Endothelial cell of umbilical vein (primary cell): ENCODE data around the gene RMRP. TPM values are rescaled to one million over a fixed set of nuclear protein-coding genes. Genes with fewer than 3 reads are reported as not detected.
A peak's percentile ranks its signal among the peaks of the same experiment; 100 is the strongest.

ENCODE experiments used
- BruUV-seq: library from RNA; stranded (reverse); fragments of 400-500 nt; replicated peaks from 2 replicates; lab custom pipeline; 2021; lab: Mats Ljungman, UMichigan
- CTCF ChIA-PET: fragments of 300-600, 350-600 bp; sonication (Branson Sonifier 250); formaldehyde crosslinking; loops from one replicate; lab custom pipeline; 2021; ENCODE audit warnings: antibody characterized with exemption, inconsistent platforms; lab: Charles Lee
- POLR2A ChIA-PET: fragments of 300-600, 350-600 bp; sonication (Branson Sonifier 250); formaldehyde crosslinking; loops from one replicate; lab custom pipeline; 2021; ENCODE audit warnings: antibody characterized with exemption, inconsistent platforms; lab: Charles Lee
- DNase-seq: peaks from one replicate; pipeline ENCODE4 v3.0.0-alpha.2; 2011; ENCODE audit warnings: low read depth, low spot score
- FAIRE-seq: peaks from 2 replicates; lab custom pipeline; 2011; peaks lifted over from hg19 to GRCh38; lab: Jason Lieb, UNC
- H2AFZ ChIP-seq: 2 replicates; pipeline ENCODE4 v1.6.0; 2012; ENCODE audit warnings: low read depth, low read length, control low read depth, inconsistent platforms
- H3K27ac ChIP-seq: 2 replicates; pipeline ENCODE4 v1.5.1; 2011; ENCODE audit warnings: low read depth, mild to moderate bottlenecking, control low read depth, low read length, moderate library complexity; ENCODE audit not compliant: insufficient read depth
- H3K27me3 ChIP-seq, 2 experiments: 2 replicates each; pipeline versions ENCODE4 v1.6.0 to v1.6.1; 2011; ENCODE audit warnings: low read length in 2 of 2, mixed read lengths in 1 of 2; ENCODE audit not compliant: control insufficient read depth in 2 of 2, insufficient read depth in 2 of 2
- H3K36me3 ChIP-seq, 2 experiments: 2 replicates in 1 of 2; 3 replicates in 1 of 2; pipeline ENCODE4 v1.5.1; 2011; ENCODE audit warnings: low read length in 2 of 2, mild to moderate bottlenecking in 1 of 2, moderate library complexity in 1 of 2; ENCODE audit not compliant: control insufficient read depth in 2 of 2, insufficient read depth in 2 of 2; ENCODE audit errors: extremely low read depth in 1 of 2
- H3K4me1 ChIP-seq: 3 replicates; pipeline ENCODE4 v1.5.1; 2011; ENCODE audit warnings: mild to moderate bottlenecking, low read length; ENCODE audit not compliant: control insufficient read depth, insufficient read depth; ENCODE audit errors: extremely low read depth
- H3K4me2 ChIP-seq: 2 replicates; pipeline ENCODE4 v1.6.1; 2011; ENCODE audit warnings: low read length, control low read depth, mixed read lengths; ENCODE audit not compliant: insufficient read depth
- H3K4me3 ChIP-seq, 3 experiments: fragments of 200-600 bp in 1 of 3; sonication (generic), shearing (Covaris generic) in 1 of 3; replicated peaks in 1 of 3; 2 replicates each; pipeline ENCODE4 v1.5.1; 2011 to 2016; ENCODE audit warnings: control low read depth in 3 of 3, low read length in 3 of 3, mild to moderate bottlenecking in 2 of 3, inconsistent platforms in 1 of 3, low read depth in 1 of 3, moderate library complexity in 1 of 3; ENCODE audit not compliant: insufficient read depth in 1 of 3
- H3K79me2 ChIP-seq: 2 replicates; pipeline ENCODE4 v1.6.0; 2012; ENCODE audit warnings: low read length, inconsistent platforms; ENCODE audit not compliant: control insufficient read depth, insufficient read depth
- H3K9ac ChIP-seq: replicated peaks from 2 replicates; pipeline ENCODE3; 2011; ENCODE audit warnings: low read length, control low read depth; ENCODE audit not compliant: insufficient read depth; ENCODE audit errors: extremely low read depth
- H3K9me1 ChIP-seq: replicated peaks from 3 replicates; pipeline ENCODE4 v1.6.0; 2011; ENCODE audit warnings: mild to moderate bottlenecking, low read length; ENCODE audit not compliant: control insufficient read depth, insufficient read depth; ENCODE audit errors: extremely low read depth
- H3K9me3 ChIP-seq: replicated peaks from 2 replicates; pipeline ENCODE4 v1.5.1; 2012; ENCODE audit warnings: low read length, inconsistent platforms; ENCODE audit not compliant: control insufficient read depth, insufficient read depth
- H4K20me1 ChIP-seq: replicated peaks from 2 replicates; pipeline ENCODE3; 2011; ENCODE audit warnings: mild to moderate bottlenecking, low read length; ENCODE audit not compliant: control insufficient read depth, insufficient read depth; ENCODE audit errors: extremely low read depth
- JUN ChIP-seq: IDR thresholded peaks from 2 replicates; pipeline ENCODE4 v1.6.1; 2011; ENCODE audit warnings: borderline replicate concordance, low read depth; ENCODE audit not compliant: insufficient read length, insufficient read depth
- MAX ChIP-seq: IDR thresholded peaks from 2 replicates; pipeline ENCODE4 v1.6.1; 2011; ENCODE audit not compliant: insufficient read depth, insufficient read length
- MYC ChIP-seq: IDR thresholded peaks from one replicate; pipeline ENCODE4 v1.6.1; 2011; ENCODE audit warnings: mild to moderate bottlenecking, low read depth, low read length
- POLR2A ChIP-seq: IDR thresholded peaks from 2 replicates; pipeline ENCODE4 v1.6.1; 2012; ENCODE audit warnings: low read depth, mild to moderate bottlenecking, control low read depth, low read length
- dilution Hi-C: fragments of 300-500 bp; cut with MboI; formaldehyde crosslinking; loops from one replicate; pipeline ENCODE4 v1.15.0; 2019; ENCODE audit warnings: low sequenced_read_pairs; ENCODE audit not compliant: extremely low pct_ligation_motif_present
- intact Hi-C: fragments of 100-400 bp; cut with micrococcal nuclease; formaldehyde crosslinking; loops from one replicate; pipeline ENCODE4 v1.10.0; 2022
- polyA plus RNA-seq, 4 experiments: library from polyadenylated mRNA; depleted of rRNA in 3 of 4; stranded (reverse) in 3 of 4; unstranded in 1 of 4; fragments of >200 nt; gene quantifications; 2 replicates each; pipeline versions ENCODE4 v1.2.1 to v1.2.3, GENCODE V29; 2011 to 2012; ENCODE audit warnings: missing spikeins in 1 of 4
- total RNA-seq: library from RNA; stranded (reverse); gene quantifications from 2 replicates; pipeline ENCODE4 v1.2.3, GENCODE V29; 2021

Gene RMRP
- total and polyA plus RNA-seq, 2 donors (not counting 3 experiments of a cell fraction or from before 2014, with no cell fraction given): 19,118 TPM; not detected in 1

DNA sequence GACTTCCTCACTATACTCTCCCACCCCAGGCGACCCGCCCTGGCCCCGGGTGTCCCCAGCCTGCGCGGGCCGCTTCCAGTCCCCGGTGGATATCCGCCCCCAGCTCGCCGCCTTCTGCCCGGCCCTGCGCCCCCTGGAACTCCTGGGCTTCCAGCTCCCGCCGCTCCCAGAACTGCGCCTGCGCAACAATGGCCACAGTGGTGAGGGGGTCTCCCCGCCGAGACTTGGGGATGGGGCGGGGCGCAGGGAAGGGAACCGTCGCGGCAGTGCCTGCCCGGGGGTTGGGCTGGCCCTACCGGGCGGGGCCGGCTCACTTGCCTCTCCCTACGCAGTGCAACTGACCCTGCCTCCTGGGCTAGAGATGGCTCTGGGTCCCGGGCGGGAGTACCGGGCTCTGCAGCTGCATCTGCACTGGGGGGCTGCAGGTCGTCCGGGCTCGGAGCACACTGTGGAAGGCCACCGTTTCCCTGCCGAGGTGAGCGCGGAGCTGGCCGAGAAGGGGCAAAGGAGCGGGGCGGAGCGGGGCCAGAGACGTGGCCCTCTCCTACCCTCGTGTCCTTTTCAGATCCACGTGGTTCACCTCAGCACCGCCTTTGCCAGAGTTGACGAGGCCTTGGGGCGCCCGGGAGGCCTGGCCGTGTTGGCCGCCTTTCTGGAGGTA is 18.0 kb upstream of the RMRP start:
- CTCF ChIA-PET: interaction anchor here (0.9 to 2.3 kb wide), 9 partner anchors 9 to 72 kb away, joined by 3 to 15 read pairs (median 4); partner anchors contain the start of genes ARHGEF39, CCDC107, RMRP and TPM2
- Histone ChIP-seq H3K79me2 (no peaks in the 10 kb centered on the region), H3K4me1 (peaks cover 5% of the 10 kb centered on the region), H3K9me3 (no peaks in the 10 kb centered on the region), H4K20me1 (no peaks in the 10 kb centered on the region), H3K9ac (peak overlapping the region; percentile 46), H3K4me2 (peak overlapping the region; percentile 61), H3K27me3 (peaks cover 3 to 11% of the 10 kb centered on the region in 2 experiments), H3K27ac (no peak overlapping the region), H3K36me3 (no peaks in the 10 kb centered on the region), H3K9me1 (no peaks in the 10 kb centered on the region), H2AFZ (peak overlapping the region; percentile 96), H3K4me3 (peak overlapping the region; percentile 34 to 43 (median 40))
- intact Hi-C loops: no loop called here
- TF ChIP-seq MAX: peak; percentile 48
- no peak for TF ChIP-seq MYC
- peak; percentile 42 for DNase-seq
- FAIRE-seq: no peak
- BruUV-seq: no TSS peak
- dilution Hi-C loops: no loop called here
- POLR2A ChIA-PET: interaction anchor here (0.6 kb wide), 1 partner anchor 15 kb away, joined by 5 read pairs; no protein-coding TSS in a partner anchor

- Histone ChIP-seq H3K4me2 (peak overlapping the region; percentile 61), H3K79me2 (no peaks in the 10 kb centered on the region), H2AFZ (peak overlapping the region; percentile 96), H3K9ac (no peak overlapping the region), H3K36me3 (no peaks in the 10 kb centered on the region), H3K4me1 (peaks cover 5% of the 10 kb centered on the region), H3K27ac (no peak overlapping the region), H3K4me3 (peak overlapping the region in 1 of 3 experiments; percentile 40), H3K9me1 (no peaks in the 10 kb centered on the region), H3K27me3 (peaks cover 3 to 11% of the 10 kb centered on the region in 2 experiments), H3K9me3 (no peaks in the 10 kb centered on the region), H4K20me1 (no peaks in the 10 kb centered on the region)
- POLR2A ChIA-PET: interaction anchor here (0.6 kb wide), 1 partner anchor 15 kb away, joined by 5 read pairs; no protein-coding TSS in a partner anchor
- no TSS peak for BruUV-seq
- DNase-seq: no peak
- dilution Hi-C loops: no loop called here
- TF ChIP-seq JUN (no peak), POLR2A (no peak)
- peak; percentile 50 for FAIRE-seq
- CTCF ChIA-PET: interaction anchor here (0.9 to 2.3 kb wide), 9 partner anchors 8 to 72 kb away, joined by 3 to 15 read pairs (median 4); partner anchors contain the start of genes ARHGEF39, CCDC107, RMRP and TPM2
- intact Hi-C loops: no loop called here
These were observed 17.4 kb upstream of the RMRP start for GRCh38 chr9:35675204-35675603.
